Germinal center (tissue), 1 donor: Measurements from ENCODE around the gene CIT.

Source experiments
- DNase-seq: peaks from one replicate; pipeline ENCODE4 v3.0.0; 2012; ENCODE audit warnings: mixed read lengths, low spot score

CIT gene

GRCh38 chr12:119843100-119843499 is 34.0 kb downstream of the CIT start:
- DNase-seq = no peak

- no peak for DNase-seq
Measured at GRCh38 chr12:119842380-119842779, 34.7 kb downstream of the CIT start.

GRCh38 chr12:119841433-119842210 is 35.5 kb downstream of the CIT start:
- DNase-seq = no peak

- DNase-seq = no peak
Measured at GRCh38 chr12:119840582-119840981, 36.5 kb downstream of the CIT start.

- no peak for DNase-seq
Measured at GRCh38 chr12:119840168-119840567, 37.0 kb downstream of the CIT start.

- no peak for DNase-seq
Measured at GRCh38 chr12:119838826-119839600, 38.1 kb downstream of the CIT start.

GRCh38 chr12:119836781-119837180 is 40.3 kb downstream of the CIT start:
- no peak for DNase-seq

GRCh38 chr12:119835068-119835467 is 42.1 kb downstream of the CIT start:
- no peak for DNase-seq

- no peak for DNase-seq
Measured at GRCh38 chr12:119829439-119829838, 47.7 kb downstream of the CIT start.

- DNase-seq = no peak
Measured at GRCh38 chr12:119828300-119828699, 48.8 kb downstream of the CIT start.

- DNase-seq = no peak
Measured at GRCh38 chr12:119827760-119828159, 49.4 kb downstream of the CIT start.

GRCh38 chr12:119826661-119827445 is 50.3 kb downstream of the CIT start:
- DNase-seq = no peak

GRCh38 chr12:119825262-119825661 is 51.9 kb downstream of the CIT start:
- DNase-seq = no peak

GRCh38 chr12:119822046-119822445 is 55.1 kb downstream of the CIT start:
- no peak for DNase-seq

- no peak for DNase-seq
Measured at GRCh38 chr12:119819322-119819721, 57.8 kb downstream of the CIT start.

- DNase-seq = no peak
Measured at GRCh38 chr12:119817546-119818343, 59.4 kb downstream of the CIT start.

GRCh38 chr12:119809023-119809422 is 68.1 kb downstream of the CIT start:
- DNase-seq = no peak

- no peak for DNase-seq
Measured at GRCh38 chr12:119808441-119808840, 68.7 kb downstream of the CIT start.

GRCh38 chr12:119807380-119807779 is 69.7 kb downstream of the CIT start:
- no peak for DNase-seq

GRCh38 chr12:119804011-119804641 is 73.0 kb downstream of the CIT start:
- DNase-seq = no peak

- DNase-seq = no peak
Measured at GRCh38 chr12:119803381-119803791, 73.7 kb downstream of the CIT start.
